Sciatic nerve (tissue), 2 donors: Measurements from ENCODE around the gene RCAN2. TPM values are rescaled to one million over a fixed set of nuclear protein-coding genes. Genes with fewer than 3 reads are reported as not detected.

Experiments used
- ATAC-seq: fragments of 200-7000 bp; cut with Tn5 transposase; one replicate; pipeline ENCODE4 v1.9.1; 2020; ENCODE audit warnings: mild to moderate bottlenecking, moderate library complexity
- DNase-seq: peaks from one replicate; pipeline ENCODE4 v3.0.0-alpha.2; 2020; ENCODE audit warnings: low spot score
- intact Hi-C: fragments of 100-400 bp; cut with DNase I; formaldehyde crosslinking; loops from one replicate; pipeline ENCODE4 v1.14.2; 2022
- total RNA-seq: library from RNA; stranded (reverse); fragmentation: NEBNext Ultra II Directional; extraction: Animal tissue kit (Norgen Biotek cat#: 25700); gene quantifications from one replicate; pipeline ENCODE4 v1.2.1, GENCODE V29; 2021
- donor health status: DM: no; HTN: no; CAD: no.
- donor health status: DM: no; HTN: no; CAD: no.

Gene RCAN2
- total RNA-seq, 1 donor from 2014 or later: 14.8 TPM

DNA sequence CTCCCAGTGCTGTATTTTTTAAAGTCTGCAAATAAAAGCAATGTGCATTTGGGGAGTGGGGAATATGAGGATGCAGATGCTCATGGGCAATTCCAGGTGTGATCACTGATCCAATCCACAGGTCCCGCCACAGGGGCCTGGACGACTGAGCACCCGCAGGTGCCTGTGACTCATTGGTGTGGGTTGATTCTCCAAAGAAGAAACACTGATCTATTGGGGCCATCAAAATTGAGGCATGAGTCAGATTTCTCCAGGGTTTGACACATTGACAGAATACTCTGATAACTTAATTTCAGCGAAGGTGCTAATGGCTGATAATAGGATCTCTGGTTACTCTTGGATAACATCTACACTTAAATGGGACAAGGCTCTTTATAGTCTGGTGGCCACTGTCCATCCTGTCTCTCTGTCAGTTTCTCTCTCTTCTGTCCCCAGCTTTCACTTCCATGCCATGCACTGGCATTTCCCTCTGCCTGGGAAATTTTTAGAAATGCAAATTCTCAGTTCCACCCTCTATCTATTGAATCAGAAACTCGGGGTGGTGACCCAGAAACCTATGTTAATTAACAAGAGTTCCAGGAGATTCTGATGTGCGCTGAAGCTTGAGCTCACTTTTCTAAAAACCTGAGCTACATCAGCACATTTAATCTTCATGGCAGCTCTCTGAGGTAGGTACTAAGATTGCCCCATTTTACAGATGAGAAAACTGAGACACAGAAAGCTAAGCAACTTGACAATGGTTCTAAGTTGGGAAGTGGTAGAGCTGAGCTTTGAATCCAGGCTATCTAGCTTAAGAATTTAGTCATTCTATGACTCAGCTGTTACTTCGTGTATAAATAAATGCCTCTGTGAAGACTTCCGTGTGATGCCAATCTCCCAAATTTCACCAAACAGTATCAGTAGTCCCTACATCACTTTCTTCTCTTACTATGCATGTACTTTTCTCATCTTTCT lies 10.2 kb upstream of the RCAN2 start:
- ATAC-seq: no peak
- no peak for DNase-seq
- intact Hi-C loops: no loop called here

DNA sequence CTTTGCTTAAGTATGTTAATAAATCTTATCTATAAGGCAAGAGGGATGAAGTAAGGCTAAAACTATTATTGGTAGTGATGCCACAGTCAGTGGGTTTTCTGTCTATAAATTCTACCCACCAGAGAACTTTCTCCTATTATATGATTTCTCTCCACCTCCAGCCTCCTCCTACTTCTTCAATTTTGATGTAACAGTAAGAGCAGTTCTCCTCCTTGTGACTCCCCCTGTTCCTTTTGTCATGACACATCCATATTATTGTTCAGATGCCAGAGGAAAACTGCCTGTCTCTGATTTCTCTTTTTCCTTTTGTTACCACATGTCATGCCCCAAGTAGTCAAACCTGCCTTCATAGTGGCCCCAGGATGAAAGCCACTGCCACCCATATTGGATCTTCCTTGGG lies 9.1 kb upstream of the RCAN2 start:
- DNase-seq (no peak), ATAC-seq (no peak)
- intact Hi-C loops: no loop called here

DNA sequence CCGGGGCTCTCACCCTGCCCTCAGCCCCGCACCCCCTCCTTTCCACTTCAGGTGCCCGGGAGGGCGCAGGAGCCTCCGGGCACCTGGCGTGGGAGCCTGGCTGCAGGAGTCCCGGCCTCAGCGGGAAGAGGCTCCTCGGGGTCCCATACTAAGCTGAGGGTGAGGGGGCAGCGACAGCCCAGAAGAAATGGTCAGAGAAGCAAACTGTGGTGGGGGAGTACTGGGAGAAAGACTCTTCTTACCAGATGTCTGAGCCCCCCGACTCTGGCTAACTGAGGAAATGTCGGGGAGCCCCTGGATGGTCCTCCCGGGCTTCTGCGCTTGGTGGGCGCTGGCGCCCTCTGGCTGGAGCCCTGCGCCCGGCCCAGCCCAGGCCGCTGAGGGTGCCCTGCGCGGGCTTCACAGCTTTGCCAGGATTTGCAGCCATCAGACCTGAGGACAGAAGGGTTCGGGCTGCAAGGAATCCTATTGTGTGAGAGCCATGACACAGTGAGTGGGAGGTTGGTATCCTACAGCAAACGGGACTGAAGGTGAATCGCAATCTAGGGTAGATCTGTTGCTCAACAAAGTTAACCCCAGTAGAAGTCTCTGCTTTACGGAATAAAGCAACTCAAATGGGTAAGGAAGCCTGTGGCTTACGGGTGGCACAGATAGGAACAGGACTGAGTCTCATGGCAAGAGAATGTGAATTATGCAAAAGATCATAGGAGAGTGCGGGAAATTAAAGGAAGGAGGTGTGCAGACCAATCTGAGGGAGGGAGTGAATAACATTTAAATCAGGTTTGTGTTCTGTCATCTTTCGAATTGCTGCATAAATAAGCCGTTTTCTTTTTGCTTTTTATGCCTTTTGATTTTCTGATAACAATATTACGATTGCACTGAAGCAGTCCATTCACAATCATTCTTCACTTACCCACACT lies 639 bp upstream of the RCAN2 start:
- ATAC-seq (peak; percentile 96), DNase-seq (peak; percentile 67)
- intact Hi-C loops: no loop called here

DNA sequence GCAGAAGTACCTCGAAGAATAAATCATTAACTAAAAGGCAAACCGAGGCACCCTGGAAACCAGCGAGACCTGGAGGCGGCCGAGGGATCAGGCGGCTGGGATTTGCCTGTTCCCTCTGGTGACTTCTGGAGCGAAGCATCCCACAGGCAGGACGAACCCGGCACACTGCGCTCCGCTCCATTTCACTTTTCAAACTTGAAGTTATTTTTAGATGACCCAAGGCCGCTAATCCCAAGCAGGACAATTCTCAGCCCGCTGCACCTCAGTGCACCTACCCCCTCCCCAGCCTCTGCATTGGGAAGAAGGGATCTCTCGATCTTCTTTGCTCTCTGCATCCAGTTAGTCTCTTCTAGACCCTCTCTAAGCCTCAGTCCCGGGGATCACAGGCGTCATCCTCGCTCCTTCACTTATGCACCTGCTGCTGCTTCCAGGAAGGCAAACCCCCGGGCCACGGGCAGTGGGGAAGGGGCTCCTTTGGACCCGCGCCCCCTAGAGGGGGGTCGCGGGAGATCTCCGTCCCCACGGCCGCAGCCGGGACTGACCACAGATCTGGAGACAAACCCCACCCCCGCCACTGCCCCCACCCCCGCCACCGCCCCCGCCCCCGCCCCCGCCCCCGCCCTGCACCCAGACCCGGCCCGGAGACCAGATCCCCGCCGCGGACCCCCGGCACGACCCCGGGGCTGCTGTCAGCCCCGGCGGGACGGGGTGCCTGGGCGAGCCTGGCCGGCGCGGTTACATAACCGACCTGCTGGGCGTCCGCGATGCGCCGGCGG lies 636 bp downstream of the RCAN2 start:
- intact Hi-C loops: no loop called here
- DNase-seq (peak; percentile 67), ATAC-seq (peak; percentile 29)

DNA sequence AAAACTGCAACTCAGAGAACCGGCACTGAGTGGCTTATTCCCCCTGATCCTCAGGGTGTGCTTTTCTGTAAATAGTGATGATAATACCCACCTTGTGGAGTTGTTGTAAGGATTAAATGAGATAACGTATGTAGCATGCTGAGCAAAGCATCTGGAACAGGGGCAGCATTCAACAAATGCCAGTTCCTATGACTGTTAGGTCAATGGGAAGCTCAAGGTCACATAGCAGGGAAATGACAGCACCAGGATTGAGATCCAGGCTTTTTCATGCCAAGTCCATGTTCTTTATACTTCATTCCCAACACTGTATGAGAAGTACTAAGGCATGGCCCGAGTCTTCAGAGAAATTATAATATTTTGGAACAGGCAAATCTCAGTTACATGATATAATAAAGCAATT lies 5.1 kb downstream of the RCAN2 start:
- no peak for ATAC-seq

DNA sequence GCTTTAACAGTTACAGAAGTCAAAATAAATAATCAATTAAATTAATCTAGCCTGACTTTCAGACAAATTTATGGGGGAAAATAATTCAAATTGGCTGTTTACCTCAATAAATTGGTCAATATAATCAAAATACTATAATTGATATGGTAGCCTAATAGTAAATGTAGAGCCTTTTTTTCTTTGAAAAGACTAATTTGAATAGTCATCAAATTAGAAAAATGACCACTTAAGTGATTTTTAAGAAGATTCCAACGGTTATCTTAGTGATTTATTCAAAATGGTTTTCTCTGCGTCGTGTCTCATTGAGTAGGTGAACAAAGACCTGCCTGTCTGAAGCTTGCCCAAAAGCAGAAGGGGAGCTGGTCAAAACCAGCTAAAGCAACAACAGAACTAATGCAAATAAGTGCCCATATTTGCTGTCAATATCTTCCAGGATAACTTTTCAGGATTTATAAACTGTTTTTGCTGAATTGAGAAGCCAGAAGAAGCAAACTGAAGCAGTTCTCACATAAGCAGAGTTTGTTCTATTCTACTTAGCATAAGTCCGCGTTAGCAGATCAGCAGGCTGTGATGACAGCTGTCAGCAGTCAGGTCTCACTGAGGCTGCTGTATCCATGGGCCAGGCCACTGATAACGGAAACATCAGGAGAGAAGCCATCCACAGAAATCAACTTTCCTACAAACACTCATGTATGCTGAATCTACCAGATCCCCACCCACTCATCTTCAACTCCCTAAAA lies 7.0 kb downstream of the RCAN2 start:
- ATAC-seq (no peak), DNase-seq (no peak)
- intact Hi-C loops: no loop called here

More for the DNA sequence above, 5.1 kb downstream of the RCAN2 start:
- DNase-seq: no peak
- intact Hi-C loops: no loop called here

DNA sequence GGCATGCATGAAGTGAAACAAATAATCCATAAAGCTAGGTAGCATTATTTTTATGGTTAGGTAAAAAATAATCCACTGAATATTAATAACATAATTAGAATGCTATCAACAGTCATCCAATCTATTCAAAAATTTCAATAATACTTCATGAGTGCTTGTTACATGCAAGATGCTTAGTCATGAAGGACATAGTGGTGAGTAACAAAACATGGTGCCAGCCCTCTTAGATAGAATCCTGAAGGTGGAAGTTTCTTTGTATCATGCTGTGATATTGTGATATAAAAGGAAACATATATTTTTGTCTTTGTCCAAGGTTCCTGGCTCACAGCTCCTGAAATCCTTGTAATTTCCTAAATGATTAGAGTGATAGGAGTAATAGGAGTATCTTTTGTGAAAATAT lies 14.9 kb downstream of the RCAN2 start:
- intact Hi-C loops: no loop called here
- no peak for DNase-seq
- no peak for ATAC-seq

DNA sequence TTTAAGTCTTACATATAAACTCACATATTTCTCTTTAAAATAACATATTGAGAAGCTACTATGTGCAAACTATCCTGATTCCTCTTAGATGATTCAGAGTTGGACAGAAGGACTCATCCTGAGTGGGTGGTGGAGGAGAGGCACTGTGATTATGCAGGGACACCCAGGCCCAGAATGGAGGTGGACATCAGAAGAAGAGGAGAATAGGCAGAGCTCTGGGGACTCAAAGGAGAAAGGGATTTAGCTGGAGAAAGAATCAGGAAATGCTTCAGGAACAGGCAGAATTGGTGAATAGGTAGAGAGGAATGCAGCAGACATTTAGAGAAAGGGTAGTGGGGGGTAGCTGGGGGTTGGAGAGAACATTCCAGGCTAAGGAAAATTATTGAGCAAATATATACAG lies 17.4 kb downstream of the RCAN2 start:
- intact Hi-C loops: no loop called here
- ATAC-seq (no peak), DNase-seq (no peak)

DNA sequence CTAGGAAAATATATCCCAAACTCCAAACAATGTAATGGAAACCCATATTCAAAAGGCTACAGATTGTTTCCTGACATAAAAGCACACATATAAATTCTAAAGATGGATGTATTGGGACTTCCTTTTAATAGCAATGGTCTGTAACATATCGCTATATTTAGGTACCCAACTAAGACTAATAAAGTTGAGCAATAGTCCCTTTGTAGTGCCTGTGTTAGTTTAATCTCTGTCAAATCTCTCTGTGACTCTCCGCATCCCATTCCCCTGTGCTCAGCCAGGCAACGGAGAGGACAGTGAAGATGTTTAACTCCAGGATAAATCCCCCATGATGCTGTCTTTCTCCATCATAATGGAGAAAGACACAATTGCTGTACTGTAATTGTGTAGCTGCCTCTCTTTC lies 19.0 kb downstream of the RCAN2 start:
- intact Hi-C loops: no loop called here
- no peak for ATAC-seq
- no peak for DNase-seq

DNA sequence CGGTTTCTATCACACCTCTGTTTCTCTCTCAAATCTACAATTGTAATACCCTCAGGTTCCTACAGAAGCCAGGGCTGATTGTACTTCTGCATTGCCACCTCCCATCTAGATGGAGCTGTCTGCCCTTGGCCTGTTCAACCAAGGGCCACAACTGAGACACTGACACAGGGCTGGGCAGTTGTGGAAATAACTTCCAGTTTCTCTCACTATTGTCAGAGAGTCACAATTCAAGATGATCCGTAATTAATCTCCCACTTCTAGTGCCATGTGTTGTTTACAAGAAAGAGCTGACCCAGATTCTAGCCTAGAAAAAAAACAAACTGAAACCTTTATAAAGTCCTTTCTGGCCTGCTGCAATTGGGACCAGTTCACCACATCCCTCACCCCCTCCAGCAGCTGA lies 22.2 kb downstream of the RCAN2 start:
- intact Hi-C loops: no loop called here
- peak; percentile 20 for ATAC-seq
- DNase-seq: no peak

DNA sequence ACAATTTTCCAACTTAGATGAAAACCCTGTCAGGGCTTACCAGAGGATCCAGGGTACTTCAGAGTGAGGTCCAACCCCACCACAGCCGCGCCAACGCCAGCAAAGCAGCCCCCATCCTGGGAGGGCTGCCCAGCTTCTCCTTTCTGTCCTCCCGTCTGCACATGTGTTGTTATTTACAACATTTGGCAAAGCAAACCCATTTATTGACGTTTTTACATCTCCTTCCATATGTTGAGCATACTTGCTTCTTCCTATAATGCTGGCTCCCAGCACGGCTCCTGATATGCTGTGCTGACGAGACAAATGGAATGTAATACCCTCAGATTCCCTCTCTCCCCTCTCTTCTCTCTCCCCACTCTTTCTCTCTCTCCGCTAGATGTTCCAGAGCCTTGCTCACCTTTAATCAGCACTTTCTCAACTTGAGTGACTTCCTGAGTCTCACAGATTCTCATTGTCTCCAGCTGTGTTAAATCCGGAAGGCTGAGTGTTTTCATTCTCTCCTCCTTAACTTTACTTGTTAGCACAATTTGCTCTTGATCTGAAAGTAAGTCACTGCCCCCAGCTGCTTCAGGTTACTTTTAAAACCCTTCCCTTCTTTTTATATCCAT lies 22.7 kb downstream of the RCAN2 start:
- DNase-seq: no peak
- ATAC-seq: no peak
- intact Hi-C loops: no loop called here

DNA sequence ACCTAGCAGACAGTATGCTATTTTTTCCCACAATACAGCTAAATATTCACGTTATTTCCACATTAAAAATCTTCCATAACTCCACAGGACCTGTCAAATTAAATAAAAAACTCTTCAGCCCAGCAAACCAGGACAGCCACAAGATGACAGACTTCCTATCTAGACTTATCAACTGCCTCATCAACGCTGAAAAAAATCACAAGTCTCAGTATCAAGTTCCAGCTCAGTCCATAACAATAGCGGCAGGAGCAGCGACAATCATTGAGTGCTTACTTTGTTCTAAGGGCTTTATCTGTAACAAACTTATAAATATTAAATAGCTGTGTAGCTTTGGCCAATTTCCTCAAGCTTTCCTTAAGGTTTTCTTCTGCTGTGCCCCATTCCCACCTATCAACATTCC lies 24.7 kb downstream of the RCAN2 start:
- ATAC-seq: no peak
- DNase-seq: no peak
- intact Hi-C loops: no loop called here

DNA sequence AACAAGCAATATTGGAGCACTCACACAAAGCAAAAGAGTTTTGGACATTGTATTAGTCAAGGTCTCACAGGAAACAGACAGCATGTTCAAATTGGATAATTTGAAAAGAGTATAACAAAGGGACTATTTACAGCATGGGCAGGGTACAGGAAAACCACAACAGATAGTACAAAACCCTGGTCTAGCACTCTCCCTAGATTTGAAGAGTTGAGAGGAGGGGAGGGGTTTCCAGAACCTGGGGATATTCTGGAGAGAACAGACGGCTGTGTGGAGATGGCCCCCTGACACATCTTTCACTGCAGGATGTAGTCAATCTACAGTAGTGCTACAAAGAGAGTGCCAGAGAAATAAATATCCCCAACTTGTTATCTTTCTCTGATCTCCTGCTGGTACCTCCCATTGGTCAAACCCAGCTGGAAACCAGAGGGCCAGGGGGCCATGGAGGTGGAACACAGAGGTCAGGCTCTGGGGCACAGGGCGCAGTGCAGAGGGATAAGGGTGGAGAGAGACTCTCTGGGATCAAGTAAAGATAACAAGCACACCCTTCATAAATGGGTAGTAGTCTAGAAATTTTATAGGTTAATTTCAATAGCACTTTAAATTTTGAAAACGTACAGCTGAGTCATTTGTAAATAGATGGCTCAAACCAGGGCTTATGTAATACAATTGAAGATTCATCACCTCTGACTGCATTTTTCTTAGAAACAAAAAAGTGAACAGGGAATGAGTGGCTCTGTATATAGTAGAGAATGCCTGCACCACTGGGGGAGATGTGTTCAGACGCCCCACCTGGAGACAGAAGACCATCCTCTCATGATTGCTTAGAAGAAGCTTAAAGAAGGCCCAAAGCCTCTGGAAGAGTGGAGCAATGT lies 25.7 kb downstream of the RCAN2 start:
- DNase-seq: no peak
- intact Hi-C loops: no loop called here
- peak; percentile 68 for ATAC-seq

DNA sequence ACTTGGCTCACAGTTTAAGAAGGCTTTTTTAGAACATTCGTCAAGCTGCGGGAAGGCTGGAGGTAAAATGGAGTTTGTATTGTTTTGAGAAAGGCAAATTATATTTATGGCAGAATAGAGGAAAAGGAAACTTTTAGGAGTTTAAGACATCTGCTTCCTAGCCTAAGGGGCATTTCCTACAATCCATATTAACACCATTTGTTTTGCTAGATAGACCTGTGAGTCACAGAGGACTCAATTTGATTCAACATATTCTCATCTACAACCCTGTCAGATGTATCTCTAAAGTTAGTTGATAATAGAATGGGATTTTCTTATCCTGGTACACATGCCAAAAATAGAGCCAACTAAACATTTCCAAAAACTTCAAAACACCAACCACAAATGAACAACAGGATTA lies 35.0 kb downstream of the RCAN2 start:
- no peak for ATAC-seq
- intact Hi-C loops: no loop called here

DNA sequence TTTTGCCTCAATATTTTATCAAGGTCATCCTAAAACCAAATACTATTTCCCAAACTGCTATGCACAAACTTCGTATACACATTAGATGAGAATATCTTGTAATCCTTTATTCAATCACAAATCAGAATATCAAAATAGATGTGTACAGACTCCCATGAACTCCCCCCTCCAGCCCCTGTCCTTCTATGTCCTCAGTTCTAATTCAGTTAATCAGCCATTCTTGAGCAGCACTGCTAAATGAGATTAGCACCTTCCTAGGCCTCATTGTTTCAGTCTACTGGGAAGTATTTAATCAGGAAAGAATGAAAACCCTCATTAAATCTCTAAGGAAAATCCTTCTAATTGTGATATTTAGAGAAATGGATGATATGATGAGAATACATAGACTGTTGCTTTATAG lies 36.6 kb downstream of the RCAN2 start:
- no peak for DNase-seq
- ATAC-seq: no peak

More for the DNA sequence above, 35.0 kb downstream of the RCAN2 start:
- no peak for DNase-seq

DNA sequence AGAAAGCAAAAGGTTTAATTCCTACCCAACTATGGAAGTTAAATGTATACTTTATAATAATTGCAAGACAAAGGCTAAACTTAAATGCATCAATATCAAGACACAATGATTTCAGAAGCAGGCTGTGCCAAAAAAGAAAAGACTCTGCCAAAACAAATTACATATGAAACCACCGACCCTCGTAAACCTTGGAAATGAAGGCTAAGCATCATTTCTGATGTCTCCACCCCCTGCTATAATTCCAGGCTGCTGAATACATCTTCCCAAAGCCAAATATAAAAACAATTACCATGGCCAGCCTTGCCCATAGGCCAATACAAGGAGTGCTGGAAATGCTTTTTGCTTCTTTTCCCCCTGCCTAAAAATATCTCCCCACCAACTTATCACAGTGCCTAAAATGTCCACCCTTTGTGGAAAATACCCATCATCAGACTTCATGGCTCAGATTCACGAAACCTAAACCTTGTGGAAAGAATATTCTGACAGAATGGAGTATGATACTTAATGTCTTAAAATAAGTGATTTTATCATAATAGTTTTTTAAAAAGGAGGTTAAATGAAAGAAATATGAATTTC lies 37.4 kb downstream of the RCAN2 start:
- DNase-seq (no peak), ATAC-seq (no peak)
- intact Hi-C loops: no loop called here

More for the DNA sequence above, 36.6 kb downstream of the RCAN2 start:
- intact Hi-C loops: no loop called here

DNA sequence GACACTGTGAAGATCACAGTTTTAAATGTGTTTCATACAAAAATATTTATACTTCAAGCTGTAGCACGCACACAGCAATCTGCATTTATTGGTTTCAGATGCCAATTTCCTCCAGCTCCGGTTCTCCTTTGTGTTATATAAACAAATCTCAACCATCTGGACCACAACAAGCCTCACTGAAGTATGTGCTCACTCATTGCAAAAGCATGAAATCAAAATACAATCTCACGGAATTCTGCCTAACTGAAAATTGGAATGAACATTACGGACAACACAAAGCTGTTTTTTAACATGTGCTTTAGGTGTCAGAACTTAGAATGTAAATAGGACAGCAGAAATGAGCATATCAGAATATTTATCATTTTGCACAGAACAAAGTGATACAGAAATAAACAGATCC lies 38.0 kb downstream of the RCAN2 start:
- peak; percentile 32 for ATAC-seq
- intact Hi-C loops: no loop called here
- DNase-seq: no peak
